Left ventricle myocardium inferior (tissue), 1 donor: ENCODE data around the gene WNK1. TPM values are rescaled to one million over a fixed set of nuclear protein-coding genes. Genes with fewer than 3 reads are reported as not detected.

Experiments used
- DNase-seq: peaks from one replicate; pipeline ENCODE4 v3.0.0-alpha.2; 2020
- H3K27ac ChIP-seq: fragments of 200-600 bp; replicated peaks from 2 replicates; pipeline ENCODE4 v1.8.0; 2021
- H3K27me3 ChIP-seq: fragments of 200-600 bp; 2 replicates; pipeline ENCODE4 v1.8.0; 2021; ENCODE audit warnings: low read depth
- H3K36me3 ChIP-seq: fragments of 200-600 bp; 2 replicates; pipeline ENCODE4 v1.8.0; 2021
- H3K4me1 ChIP-seq: fragments of 200-600 bp; 2 replicates; pipeline ENCODE4 v1.8.0; 2021
- H3K4me3 ChIP-seq: fragments of 200-600 bp; 2 replicates; pipeline ENCODE4 v1.8.0; 2021; ENCODE audit warnings: mild to moderate bottlenecking, moderate library complexity
- H3K9me3 ChIP-seq: fragments of 200-600 bp; replicated peaks from 2 replicates; pipeline ENCODE4 v1.8.0; 2021
- intact Hi-C: fragments of 100-400 bp; cut with micrococcal nuclease; formaldehyde crosslinking; loops from one replicate; pipeline ENCODE4 v1.11.0; 2022
- total RNA-seq: library from RNA; stranded (reverse); fragmentation: NEBNext Ultra II Directional; extraction: Animal tissue kit (Norgen Biotek cat#: 25700); gene quantifications from one replicate; pipeline ENCODE4 v1.2.1, GENCODE V29; 2021
- TF ChIP-seq, protein P1 (sequence below): fragments of 200-600 bp; IDR thresholded peaks from 2 replicates; pipeline ENCODE4 v1.8.0; 2021; ENCODE audit warnings: antibody characterized with exemption, mild to moderate bottlenecking, borderline replicate concordance
- donor health status: DM: no; HTN: yes; CAD: no; lungs with severe emphysema.

The WNK1 gene
- total RNA-seq, 1 donor from 2014 or later, result 289 TPM

DNA sequence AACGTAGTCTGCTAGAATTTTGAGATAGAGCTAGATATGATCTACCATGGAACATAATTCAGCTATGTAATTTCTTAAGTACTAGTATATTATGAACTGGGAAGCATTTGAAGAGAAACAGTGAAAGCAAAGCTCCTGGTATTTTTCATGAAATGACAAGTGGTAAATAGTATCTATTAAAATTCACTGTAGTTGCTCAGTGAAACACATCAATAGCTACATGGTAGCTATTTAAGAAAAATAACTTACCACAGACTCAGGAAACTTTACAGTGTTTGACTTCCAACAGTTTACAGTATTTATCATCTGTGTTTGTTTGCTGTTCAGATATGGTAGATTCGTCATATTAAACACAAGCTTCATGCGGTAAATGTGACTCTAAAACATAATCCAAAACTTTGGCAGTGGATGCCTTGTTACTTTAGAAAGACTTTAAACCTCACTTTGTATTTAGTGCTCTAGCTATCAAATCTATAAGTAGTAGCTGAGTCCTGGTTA, 25.2 kb downstream of the WNK1 start:
- no peaks in the 10 kb centered on the region for H3K9me3 ChIP-seq
- H3K4me1 ChIP-seq, result peaks cover 98% of the 10 kb centered on the region
- no peaks in the 10 kb centered on the region for H3K27me3 ChIP-seq
- H3K4me3 ChIP-seq, result no peak overlapping the region
- DNase-seq, result no peak
- intact Hi-C loops, result no loop called here
- H3K27ac ChIP-seq, result no peak overlapping the region
- H3K36me3 ChIP-seq, result no peaks in the 10 kb centered on the region
- TF ChIP-seq, protein P1, sequence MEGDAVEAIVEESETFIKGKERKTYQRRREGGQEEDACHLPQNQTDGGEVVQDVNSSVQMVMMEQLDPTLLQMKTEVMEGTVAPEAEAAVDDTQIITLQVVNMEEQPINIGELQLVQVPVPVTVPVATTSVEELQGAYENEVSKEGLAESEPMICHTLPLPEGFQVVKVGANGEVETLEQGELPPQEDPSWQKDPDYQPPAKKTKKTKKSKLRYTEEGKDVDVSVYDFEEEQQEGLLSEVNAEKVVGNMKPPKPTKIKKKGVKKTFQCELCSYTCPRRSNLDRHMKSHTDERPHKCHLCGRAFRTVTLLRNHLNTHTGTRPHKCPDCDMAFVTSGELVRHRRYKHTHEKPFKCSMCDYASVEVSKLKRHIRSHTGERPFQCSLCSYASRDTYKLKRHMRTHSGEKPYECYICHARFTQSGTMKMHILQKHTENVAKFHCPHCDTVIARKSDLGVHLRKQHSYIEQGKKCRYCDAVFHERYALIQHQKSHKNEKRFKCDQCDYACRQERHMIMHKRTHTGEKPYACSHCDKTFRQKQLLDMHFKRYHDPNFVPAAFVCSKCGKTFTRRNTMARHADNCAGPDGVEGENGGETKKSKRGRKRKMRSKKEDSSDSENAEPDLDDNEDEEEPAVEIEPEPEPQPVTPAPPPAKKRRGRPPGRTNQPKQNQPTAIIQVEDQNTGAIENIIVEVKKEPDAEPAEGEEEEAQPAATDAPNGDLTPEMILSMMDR, result no peak

DNA sequence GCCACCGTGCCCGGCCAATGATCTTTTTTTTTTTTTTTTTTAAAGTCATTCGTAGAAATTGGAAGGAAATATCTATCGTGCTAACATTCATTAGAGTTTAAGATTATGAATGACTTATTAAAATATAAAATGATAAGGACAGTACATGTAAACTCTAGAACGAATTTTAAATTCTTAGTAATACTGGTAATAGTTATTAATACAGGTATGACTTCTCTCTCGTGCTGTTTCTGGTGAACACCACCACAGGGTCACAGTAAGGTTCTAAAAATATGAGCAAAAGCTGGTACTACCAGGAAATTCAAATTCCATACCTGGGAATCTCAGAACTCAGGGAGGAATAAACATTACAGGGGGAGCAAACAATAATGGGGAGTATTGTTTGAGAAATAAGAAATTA, 26.2 kb downstream of the WNK1 start:
- Histone ChIP-seq H3K9me3 (no peaks in the 10 kb centered on the region), H3K27ac (no peak overlapping the region), H3K4me1 (peaks cover 92% of the 10 kb centered on the region), H3K27me3 (no peaks in the 10 kb centered on the region), H3K4me3 (no peak overlapping the region), H3K36me3 (no peaks in the 10 kb centered on the region)
- TF ChIP-seq, protein P1, result no peak
- intact Hi-C loops, result no loop called here
- no peak for DNase-seq

DNA sequence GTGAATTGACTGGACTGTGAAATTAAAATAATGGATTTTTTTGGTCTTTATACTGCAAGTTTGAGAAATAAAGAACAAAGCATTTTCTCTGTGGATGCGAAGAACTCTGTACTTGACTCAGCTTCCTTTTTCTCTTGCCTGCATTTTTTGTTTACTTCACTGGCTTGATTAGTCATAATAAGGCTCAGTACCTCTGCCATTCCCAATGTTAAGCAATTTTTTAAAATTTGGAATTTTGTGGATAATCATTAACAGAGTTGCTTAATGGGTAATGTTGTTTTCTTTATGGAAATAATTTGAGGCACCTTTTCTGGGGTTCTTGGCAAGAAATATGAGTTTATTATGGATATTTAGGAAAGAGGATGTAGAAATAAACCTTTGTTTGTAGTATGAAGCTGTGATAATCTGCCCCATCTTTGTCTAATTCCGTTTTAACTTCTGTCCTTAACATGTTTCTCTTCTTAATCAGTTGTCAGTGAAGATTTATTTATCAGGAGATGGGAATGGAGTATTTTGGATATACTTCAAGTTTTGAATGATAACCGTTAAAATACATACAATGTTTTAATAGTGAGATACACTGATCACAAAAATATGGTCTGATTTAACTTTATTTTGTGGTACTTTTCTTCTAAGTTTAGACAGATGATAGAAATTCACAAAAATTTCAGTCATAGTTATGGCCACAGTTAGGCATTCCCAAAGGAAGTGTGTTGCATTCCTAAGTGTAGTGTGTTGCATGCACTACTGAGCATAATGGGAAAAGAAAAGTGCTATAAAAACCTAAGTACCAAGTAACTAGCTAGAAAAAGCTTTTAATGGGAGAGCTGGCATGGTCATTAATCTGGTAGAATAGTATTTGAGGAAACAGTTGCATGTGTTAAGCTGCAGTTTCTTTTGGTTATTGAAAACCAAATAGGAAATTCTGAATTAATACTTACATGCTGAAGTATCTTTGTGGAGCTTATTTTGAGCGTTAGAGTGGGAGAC, 27.7 kb downstream of the WNK1 start:
- Histone ChIP-seq H3K27ac (peak overlapping the region; percentile 6), H3K27me3 (no peaks in the 10 kb centered on the region), H3K4me1 (peaks cover 90% of the 10 kb centered on the region), H3K36me3 (no peaks in the 10 kb centered on the region), H3K4me3 (peak overlapping the region; percentile 9), H3K9me3 (no peaks in the 10 kb centered on the region)
- DNase-seq, result no peak
- TF ChIP-seq, protein P1, result no peak
- intact Hi-C loops, result no loop called here

DNA sequence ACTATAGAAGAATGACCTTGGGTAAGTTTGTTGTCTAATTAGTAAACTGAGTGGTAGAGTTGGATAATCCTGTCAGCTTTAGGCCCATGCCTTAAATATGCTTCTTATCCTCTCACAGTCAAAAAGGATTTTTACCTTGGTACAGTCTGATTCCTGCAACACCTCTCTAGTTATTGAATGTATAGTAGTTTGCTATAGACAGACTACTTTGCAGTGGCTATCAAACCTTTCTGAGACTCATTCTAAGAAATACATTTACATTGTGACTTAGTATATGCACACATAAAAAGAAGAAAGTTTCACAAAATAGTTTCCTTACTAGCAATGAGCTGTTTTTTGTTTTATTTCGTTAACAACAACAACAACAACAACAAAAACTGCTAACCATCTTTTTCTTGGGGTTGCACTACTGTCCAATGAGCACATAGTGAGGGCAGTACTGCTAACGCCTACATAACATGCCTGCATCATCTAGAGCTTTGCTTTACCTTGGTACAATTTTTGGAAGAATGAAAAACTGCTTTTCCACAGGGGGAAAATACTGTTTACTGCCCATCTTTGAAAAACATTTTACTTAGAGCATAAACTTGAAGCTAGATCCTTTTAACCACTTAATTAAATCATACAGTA, 28.5 kb downstream of the WNK1 start:
- Histone ChIP-seq H3K36me3 (no peaks in the 10 kb centered on the region), H3K4me3 (no peak overlapping the region), H3K27ac (peak overlapping the region; percentile 6), H3K9me3 (no peaks in the 10 kb centered on the region), H3K4me1 (peaks cover 90% of the 10 kb centered on the region), H3K27me3 (no peaks in the 10 kb centered on the region)
- no peak for DNase-seq
- TF ChIP-seq, protein P1, result no peak
- intact Hi-C loops, result no loop called here

DNA sequence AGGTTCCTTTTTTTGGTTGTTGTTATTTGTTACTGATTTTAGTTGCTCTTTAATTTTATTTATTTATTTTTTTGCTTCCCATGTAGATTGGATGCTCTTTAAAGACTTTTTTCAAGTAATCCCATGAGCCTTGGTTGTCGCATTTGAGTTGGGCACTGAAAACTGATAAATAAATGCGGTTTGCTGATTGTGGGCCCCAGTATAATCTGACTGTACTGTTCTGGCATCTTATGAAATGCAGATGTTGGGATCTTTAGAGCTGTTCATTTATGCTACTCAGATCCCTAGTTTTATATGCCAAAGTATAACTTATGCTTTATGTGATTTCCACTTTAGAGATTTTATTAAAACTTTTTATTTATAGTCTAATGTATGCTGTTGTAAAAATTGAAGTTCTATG, 33.3 kb downstream of the WNK1 start:
- TF ChIP-seq, protein P1, result no peak
- DNase-seq, result no peak
- H3K36me3 ChIP-seq, result no peaks in the 10 kb centered on the region
- H3K27ac ChIP-seq, result no peak overlapping the region
- no peak overlapping the region for H3K4me3 ChIP-seq
- H3K4me1 ChIP-seq, result peaks cover 92% of the 10 kb centered on the region
- intact Hi-C loops, result no loop called here
- no peaks in the 10 kb centered on the region for H3K9me3 ChIP-seq
- H3K27me3 ChIP-seq, result no peaks in the 10 kb centered on the region
